GM19035 (cell line): Measurements from ENCODE around the gene ADH1A.
"Not testable (repeated sequence)": the region's sequence is repeated elsewhere in the genome, so short reads cannot be mapped to it uniquely, and the experiment has no call there.

ENCODE experiments used
- ATAC-seq: cut with Tn5 transposase; IDR thresholded peaks from one replicate; pipeline ENCODE4 v1.9.1; 2021; ENCODE audit not compliant: unreplicated experiment

Gene ADH1A

DNA sequence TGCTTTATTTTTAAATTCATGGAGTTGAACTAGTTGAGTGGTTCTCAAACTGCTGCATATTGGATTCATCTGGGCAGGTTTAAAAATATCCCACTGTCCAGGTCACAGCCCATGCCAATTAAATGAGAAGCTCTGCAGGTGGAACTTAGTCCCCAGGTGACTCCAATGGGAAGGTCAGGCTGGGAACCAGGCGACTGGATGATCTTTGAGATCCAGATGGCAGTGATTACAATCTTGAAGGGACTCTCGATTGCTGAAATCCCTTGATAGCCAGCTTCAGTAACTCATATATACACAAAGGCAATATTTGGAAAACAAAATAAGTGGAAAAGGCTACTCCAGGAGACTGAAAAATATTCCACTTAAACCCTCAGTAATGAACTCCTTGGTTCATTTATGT lies 8.1 kb downstream of the ADH1A start:
- no peak for ATAC-seq

DNA sequence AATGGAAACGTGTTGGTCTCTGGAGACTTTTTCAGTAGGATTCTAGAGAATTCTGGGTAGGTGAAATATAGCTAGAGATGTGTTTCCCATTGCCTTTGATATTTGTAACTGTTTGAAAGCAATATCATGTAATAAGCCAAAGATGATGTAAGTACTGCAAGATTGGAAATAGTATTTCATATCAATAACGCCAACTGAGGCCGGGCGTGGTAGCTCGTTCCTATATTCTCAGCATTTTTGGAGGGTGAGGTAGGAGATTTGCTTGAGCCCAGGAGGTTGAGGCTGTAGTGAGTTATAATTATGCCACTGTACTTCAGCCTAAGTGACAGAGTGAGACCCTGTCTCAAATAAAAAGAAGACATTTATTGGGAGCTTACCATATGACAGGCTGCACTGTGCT lies 9.5 kb downstream of the ADH1A start:
- no peak for ATAC-seq

DNA sequence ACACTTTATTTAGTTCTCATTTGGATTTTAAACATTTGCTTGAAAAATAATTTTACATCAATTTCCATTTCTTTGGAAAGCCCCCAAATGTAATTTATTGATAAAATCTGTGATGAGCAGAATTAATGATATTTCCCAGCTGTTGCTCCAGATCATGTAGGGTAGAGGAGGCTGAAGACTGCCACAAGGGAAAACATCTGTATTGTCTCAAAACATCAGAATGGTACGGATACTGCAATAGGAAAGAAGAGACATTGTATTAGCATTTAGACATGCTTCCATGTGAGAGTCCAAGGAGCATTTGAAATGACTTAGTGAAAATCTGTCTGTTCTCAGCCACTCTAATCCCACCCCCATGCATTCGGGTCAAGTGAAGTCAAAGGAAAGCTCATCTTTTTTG lies 14.4 kb downstream of the ADH1A start:
- ATAC-seq: no peak

DNA sequence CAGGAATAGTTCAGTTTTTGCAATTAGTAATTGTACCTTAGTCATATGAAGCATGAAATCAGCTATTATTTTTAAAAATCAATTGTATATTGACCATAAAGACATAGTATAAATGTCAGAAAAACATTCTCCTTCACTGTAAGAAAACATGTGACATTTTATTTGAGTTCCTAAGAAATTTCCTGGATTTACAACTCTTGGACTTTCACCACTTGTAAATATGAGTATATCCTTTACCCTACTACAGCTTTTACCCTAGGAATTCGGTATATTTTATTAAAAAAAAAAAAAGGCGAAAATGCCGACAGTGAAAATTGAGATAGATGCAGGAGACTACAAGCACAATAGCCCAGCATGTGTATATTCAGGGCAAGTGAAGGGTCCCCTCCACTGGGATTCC lies 14.9 kb downstream of the ADH1A start:
- ATAC-seq: no peak

DNA sequence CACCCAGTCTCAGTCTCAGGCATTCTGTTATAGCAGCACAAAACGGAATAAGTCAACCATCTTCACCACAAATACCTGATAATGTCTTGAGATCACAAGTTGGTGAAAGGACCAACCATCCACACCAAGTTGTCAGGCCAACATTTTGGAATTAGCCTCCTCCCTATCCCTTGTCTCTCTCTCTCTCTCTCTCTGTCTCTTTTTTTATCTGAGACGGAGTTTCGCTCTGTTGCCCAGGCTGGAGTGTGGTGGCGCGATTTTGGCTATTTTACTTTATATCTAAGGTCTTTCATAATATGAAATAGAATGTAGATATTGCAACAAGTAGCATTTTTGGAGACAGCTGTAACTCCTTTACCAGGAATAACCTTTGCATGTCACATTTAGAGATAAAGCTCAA lies 15.7 kb downstream of the ADH1A start:
- ATAC-seq: no peak

DNA sequence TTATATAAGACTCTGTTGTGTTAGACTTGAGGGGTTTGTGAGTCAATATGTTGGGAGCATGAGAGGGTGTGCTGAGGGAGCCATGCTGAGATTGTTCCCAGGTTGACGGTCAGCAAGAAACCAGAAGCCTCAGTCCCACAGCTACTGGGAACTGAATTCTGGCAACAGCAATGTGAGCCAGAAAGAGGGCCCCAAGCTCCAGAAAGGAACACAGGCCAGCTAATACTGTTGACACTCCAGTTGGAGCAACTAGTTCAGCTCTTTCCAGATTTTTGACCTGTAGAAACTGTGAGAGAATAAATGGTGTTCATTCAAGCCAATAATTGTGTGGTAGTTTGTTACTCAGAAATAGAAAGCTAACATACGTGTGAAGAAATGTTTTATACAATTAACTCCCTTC lies 17.1 kb downstream of the ADH1A start:
- ATAC-seq: no peak

DNA sequence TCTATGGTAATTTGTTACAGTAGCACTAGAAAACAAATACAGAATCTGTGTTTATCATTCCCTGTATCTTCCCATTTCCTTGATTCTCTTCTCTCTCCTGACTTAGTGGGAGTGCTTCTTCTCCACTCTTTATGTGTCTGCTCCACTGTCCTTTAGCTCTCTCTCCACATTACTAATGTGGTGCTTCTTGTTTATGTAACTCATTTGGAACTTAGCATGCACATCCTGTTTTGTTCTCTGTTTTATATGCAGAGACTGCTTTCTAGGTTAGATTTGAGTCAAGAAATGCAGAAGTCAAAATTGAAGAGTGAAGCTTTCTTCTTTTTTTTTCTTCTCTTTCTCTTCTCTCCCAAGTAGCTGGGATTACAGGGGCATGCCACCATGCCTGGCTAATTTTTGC lies 25.9 kb downstream of the ADH1A start:
- no peak for ATAC-seq

DNA sequence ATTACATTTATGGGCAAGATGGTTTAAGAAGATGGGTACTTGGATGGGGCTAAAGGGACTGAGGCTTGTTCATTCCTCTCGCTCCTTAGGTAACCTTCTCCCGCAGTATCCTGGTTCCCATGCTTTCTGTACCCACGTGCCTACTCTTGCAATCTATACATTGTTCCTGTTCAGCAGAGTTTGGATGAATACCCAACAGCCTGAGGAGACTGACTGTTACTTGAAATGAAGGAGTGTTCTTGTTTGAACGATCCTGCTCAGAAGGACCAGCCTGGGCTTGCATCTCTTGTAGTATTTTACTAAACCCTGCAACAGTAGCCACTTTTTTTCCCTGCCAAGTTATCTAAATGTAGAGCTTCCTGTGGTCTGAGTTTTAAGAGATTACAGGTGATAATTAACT lies 38.0 kb downstream of the ADH1A start:
- no peak for ATAC-seq

DNA sequence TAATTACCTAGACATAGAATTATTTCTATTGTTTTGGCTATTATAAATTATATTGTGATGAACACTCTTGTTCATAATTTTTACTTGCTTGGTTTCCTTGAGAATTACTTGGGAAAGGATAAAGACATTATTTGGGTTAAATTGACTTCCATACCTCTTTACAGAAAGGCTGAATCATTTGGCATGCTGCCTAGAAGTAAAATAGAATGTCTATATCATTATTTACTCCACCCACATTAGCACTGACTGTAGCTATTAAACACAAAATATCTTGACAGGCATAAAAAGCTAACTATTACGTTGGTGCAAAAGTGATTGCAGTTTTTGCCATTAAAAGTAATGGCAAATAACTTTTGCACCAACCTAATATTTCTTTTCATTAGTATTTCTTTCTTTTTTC lies 42.1 kb downstream of the ADH1A start:
- ATAC-seq: no peak

DNA sequence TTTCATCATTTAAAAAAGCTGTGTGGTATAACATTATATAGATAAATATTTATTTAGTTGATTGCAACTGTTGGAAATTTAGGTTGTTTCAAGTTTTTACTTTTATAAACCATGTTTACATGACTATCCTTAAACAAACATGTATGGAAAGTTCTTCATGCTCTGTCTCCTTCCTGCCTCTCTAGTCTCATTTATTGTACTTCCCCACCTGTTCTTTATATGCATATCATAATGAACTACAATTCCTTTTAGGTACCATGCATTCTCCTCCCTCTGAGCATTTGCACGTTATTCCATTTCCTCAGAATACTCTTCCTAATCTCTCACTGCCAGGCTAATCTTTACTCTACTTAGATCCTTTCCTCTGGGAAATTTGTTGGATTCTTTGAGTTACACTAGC lies 54.8 kb downstream of the ADH1A start:
- ATAC-seq: no peak

DNA sequence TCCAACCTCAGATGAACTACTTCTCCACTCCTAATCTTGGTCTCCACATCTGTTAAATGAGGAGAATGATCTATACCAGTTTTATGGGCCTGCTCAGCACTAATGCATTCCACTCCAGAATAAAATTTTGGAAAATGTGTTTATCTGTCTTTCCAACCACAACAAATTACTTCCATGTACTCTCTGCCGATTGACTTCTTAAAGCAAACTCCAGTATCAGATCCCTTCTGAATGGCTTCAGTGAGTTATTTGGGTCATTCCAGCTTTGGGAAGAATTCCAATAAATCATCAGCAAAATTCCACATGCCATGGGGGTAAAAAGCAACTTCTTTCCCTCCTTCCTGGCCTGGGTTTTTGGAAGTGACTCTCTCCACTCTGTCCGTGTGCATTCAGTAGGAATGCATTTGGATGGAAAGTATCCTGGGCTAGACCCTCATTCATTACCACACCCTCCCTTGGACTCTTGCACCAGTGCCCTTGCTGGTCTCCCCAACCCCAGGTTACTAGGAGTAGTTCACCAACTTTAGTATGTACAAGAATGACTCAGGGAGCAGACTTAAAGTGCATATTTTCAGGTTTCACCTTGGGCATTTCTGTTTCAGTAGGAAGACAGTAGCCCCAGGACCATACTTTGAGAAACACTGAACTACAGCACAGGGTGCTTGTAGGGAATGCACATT lies 56.3 kb downstream of the ADH1A start:
- ATAC-seq: no peak

DNA sequence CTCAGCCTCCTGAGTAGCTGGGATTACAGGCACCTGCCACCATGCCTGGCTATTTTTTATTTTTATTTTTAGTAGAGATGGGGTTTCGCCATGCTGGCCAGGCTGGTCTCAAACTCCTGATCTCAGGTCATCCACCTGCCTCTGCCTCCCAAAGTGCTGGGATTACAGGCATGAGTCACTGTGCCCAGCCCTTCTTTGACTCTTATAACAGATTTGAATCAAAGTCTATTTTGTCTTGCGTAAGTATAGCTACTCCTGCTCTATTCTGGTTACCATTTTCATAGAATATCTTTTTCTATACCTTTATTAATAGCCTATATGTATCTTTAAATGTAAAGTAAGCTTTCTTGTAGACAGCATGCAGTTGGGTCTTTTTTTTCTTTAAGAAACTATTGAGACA lies 57.4 kb downstream of the ADH1A start:
- ATAC-seq: not testable (repeated sequence)

DNA sequence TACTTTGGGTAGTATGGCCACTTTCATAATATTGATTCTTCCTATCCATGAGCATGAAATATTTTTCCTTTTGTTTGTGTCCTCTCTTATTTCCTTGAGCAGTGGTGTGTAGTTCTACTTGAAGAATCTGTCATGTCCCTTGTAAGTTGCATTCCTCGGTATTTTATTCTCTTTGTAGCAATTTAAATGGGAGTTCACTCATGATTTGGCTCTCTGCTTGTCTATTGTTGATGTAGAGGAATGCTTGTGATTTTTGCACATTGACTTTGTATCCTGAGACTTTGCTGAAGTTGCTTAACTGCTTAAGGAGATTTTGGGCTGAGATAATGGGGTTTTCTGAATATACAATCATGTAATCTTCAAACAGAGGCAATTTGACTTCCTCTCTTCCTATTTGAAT lies 62.1 kb downstream of the ADH1A start:
- ATAC-seq: not testable (repeated sequence)

DNA sequence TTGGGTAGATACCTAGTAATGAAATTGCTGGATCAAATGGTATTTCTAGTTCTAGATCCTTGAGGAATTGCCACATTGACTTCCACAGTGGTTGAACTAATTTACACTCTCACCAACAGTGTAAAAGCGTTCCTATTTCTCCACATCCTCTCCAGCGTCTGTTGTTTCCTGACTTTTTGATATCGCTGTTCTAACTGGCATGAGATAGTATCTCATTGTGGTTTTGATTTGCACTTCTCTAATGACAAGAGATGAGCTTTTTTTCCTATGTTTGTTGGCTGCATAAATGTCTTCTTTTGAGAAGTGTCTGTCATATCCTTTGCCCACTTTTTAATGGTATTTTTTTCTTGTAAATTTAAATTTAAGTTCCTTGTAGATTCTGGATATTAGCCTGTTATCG lies 63.1 kb downstream of the ADH1A start:
- not testable (repeated sequence) for ATAC-seq
